Mesendoderm (in vitro differentiated cells): ENCODE data around the gene SSTR5.

Experiments used
- DNase-seq: peaks from one replicate; pipeline ENCODE4 v3.0.0; 2013
- H2AK5ac ChIP-seq: 2 replicates; pipeline ENCODE4 v1.6.1; 2013; ENCODE audit warnings: low read length, inconsistent platforms
- H2BK120ac ChIP-seq: 2 replicates; pipeline ENCODE4 v1.6.1; 2013; ENCODE audit warnings: low read depth, mild to moderate bottlenecking, low read length, moderate library complexity, mixed read lengths
- H2BK15ac ChIP-seq: replicated peaks from 2 replicates; pipeline ENCODE4 v1.6.1; 2013; ENCODE audit warnings: low read depth, mild to moderate bottlenecking, moderate library complexity
- H2BK5ac ChIP-seq: 2 replicates; pipeline ENCODE4 v1.6.1; 2013; ENCODE audit warnings: low read length, inconsistent platforms
- H3K18ac ChIP-seq: 2 replicates; pipeline ENCODE4 v1.6.1; 2013; ENCODE audit warnings: mild to moderate bottlenecking, low read length, mixed read lengths
- H3K23ac ChIP-seq: one replicate; pipeline ENCODE4 v1.6.1; 2013; ENCODE audit warnings: low read length
- H3K27ac ChIP-seq: 2 replicates; pipeline ENCODE4 v1.5.1; 2013; ENCODE audit warnings: low read depth, mild to moderate bottlenecking, inconsistent platforms, low read length, moderate library complexity
- H3K27me3 ChIP-seq: 2 replicates; pipeline ENCODE4 v1.6.1; 2013; ENCODE audit warnings: low read length, control low read depth, mild to moderate bottlenecking, inconsistent platforms; ENCODE audit not compliant: insufficient read depth, poor library complexity
- H3K36me3 ChIP-seq: 2 replicates; pipeline ENCODE4 v1.6.1; 2013; ENCODE audit warnings: low read length, inconsistent platforms; ENCODE audit not compliant: control insufficient read depth, insufficient read depth
- H3K4ac ChIP-seq: one replicate; pipeline ENCODE4 v1.6.1; 2013; ENCODE audit warnings: low read depth, mild to moderate bottlenecking, low read length, moderate library complexity
- H3K4me1 ChIP-seq: 2 replicates; pipeline ENCODE4 v1.6.1; 2013; ENCODE audit warnings: low read depth, low read length, inconsistent platforms; ENCODE audit not compliant: control insufficient read depth
- H3K4me2 ChIP-seq: 2 replicates; pipeline ENCODE4 v1.6.1; 2013; ENCODE audit warnings: low read length
- H3K4me3 ChIP-seq: 2 replicates; pipeline ENCODE4 v1.5.1; 2013; ENCODE audit warnings: mild to moderate bottlenecking, low read length
- H3K56ac ChIP-seq: one replicate; pipeline ENCODE4 v1.6.1; 2013; ENCODE audit warnings: low read length
- H3K79me1 ChIP-seq: 2 replicates; pipeline ENCODE4 v1.6.1; 2013; ENCODE audit warnings: low read length, inconsistent platforms
- H3K79me2 ChIP-seq: 2 replicates; pipeline ENCODE4 v1.6.1; 2013; ENCODE audit warnings: mild to moderate bottlenecking, low read length; ENCODE audit not compliant: control insufficient read depth, insufficient read depth
- H3K9ac ChIP-seq: 2 replicates; pipeline ENCODE4 v1.6.1; 2013; ENCODE audit warnings: low read length, inconsistent platforms
- H4K5ac ChIP-seq: one replicate; pipeline ENCODE4 v1.6.1; 2013; ENCODE audit warnings: low read length
- H4K8ac ChIP-seq: one replicate; pipeline ENCODE4 v1.6.1; 2013; ENCODE audit warnings: low read depth, mild to moderate bottlenecking, control low read depth, low read length, moderate library complexity
- WGBS: extraction: QIAGEN DNeasy Blood & Tissue Kit; methylation state at CpG from one replicate; pipeline ENCODE4 v1.1.7; 2013; ENCODE audit warnings: low lambda C conversion rate, missing lambda C conversion rate; ENCODE audit not compliant: insufficient coverage; ENCODE audit errors: extremely low coverage; 5-methylcytosine and 5-hydroxymethylcytosine counted together

The SSTR5 gene

DNA sequence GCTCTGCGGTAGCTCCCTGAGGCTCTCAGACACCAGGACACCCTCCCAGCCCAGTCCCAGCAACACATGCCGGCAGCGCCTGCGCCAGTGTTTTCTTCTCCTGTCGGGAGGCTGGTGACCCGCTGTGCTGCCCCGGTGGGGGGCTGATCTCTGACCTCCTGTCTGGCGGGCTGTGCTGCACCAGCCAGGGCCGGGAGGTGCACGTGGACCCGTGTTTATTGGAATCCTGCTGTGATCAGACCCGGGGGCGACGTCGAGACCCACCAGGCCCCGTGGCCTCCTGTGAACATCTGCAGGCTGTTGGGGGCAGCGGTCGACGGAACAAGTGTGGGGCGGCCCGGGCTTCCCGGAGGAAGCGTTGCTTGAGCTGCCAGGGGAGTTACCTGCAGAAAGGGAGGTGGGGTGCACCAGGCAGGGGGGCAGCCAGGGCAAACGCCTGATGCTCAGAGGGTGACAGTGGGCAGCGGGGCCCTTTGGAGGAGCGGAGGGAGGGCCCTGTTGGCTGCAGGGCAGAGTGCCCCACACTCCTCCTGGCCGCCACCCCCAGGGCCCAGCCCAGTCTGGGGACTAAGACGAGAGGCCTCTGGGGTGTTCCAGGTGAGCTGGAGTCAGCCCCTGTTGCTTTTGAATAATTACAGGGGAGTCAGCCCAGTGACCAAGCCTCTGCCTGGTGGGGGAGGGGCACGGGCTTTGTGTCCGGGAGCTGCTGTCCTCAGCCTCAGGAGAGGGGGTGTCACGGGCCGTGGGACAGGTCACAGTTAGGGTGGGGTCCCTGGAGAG, 2.3 kb upstream of the SSTR5 start:
- Histone ChIP-seq H3K4me3 (no peak overlapping the region), H2BK120ac (no peak overlapping the region), H4K8ac (no peak overlapping the region), H2BK15ac (no peak overlapping the region), H3K56ac (no peak overlapping the region), H2AK5ac (no peak overlapping the region), H3K36me3 (no peaks in the 10 kb centered on the region), H3K9ac (no peak overlapping the region), H3K79me2 (no peaks in the 10 kb centered on the region), H3K27me3 (no peaks in the 10 kb centered on the region), H3K23ac (no peak overlapping the region), H3K79me1 (no peaks in the 10 kb centered on the region), H4K5ac (no peak overlapping the region), H3K27ac (no peak overlapping the region), H3K4me1 (no peaks in the 10 kb centered on the region), H3K4ac (no peak overlapping the region), H2BK5ac (no peak overlapping the region), H3K4me2 (no peak overlapping the region), H3K18ac (no peak overlapping the region)
- DNase-seq = no peak
- WGBS = no CpG with 5 or more reads among the region's 32 CpGs

DNA sequence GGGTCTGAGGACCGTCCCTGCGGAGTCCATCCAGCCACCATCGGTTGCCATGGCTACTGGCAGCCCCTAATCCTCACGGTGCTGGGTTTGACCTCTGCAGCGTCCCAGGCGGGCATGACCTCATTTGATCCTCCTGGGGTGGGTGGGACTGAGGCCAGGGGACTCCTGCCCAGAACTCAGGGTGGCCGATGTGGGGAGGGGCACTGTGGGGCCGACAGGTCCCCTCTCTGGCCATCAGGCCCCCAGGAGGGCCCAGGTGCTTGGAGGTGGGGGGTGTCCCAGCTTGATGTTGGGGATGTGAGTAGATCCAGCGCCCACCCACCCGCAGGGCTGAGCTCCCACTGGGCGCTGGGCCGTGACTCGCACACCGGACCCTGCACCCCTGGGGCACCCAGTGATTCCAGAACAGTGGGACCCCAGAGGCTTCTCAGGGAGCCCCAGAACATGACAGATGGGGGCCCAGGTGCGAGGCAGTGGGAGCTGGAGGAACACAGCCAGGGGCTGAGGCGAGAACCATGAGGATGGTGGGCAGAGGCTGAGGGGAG, 1.6 kb upstream of the SSTR5 start:
- no peak overlapping the region for H3K9ac ChIP-seq
- H3K4me1 ChIP-seq = no peaks in the 10 kb centered on the region

GRCh38 chr16:1071561-1072225, 854 bp upstream of the SSTR5 start:
- no peak overlapping the region for H3K27ac ChIP-seq
- H3K4me2 ChIP-seq = no peak overlapping the region
- no peak overlapping the region for H2BK120ac ChIP-seq
- H2AK5ac ChIP-seq = no peak overlapping the region
- H3K56ac ChIP-seq = no peak overlapping the region
- DNase-seq = no peak
- no peak overlapping the region for H2BK15ac ChIP-seq
- H3K4ac ChIP-seq = no peak overlapping the region
- no peak overlapping the region for H2BK5ac ChIP-seq
- H3K36me3 ChIP-seq = no peaks in the 10 kb centered on the region
- H3K18ac ChIP-seq = no peak overlapping the region
- H3K79me1 ChIP-seq = no peaks in the 10 kb centered on the region
- no peak overlapping the region for H3K23ac ChIP-seq
- H3K4me1 ChIP-seq = no peaks in the 10 kb centered on the region
- no peak overlapping the region for H3K9ac ChIP-seq
- H4K8ac ChIP-seq = no peak overlapping the region
- no peaks in the 10 kb centered on the region for H3K79me2 ChIP-seq
- no peak overlapping the region for H3K4me3 ChIP-seq
- no peak overlapping the region for H4K5ac ChIP-seq
- no CpG with 5 or more reads among the region's 30 CpGs for WGBS
- no peaks in the 10 kb centered on the region for H3K27me3 ChIP-seq

More for the DNA sequence above, 1.6 kb upstream of the SSTR5 start:
- Histone ChIP-seq H4K5ac (no peak overlapping the region), H3K27me3 (no peaks in the 10 kb centered on the region), H2AK5ac (no peak overlapping the region), H2BK120ac (no peak overlapping the region), H3K4ac (no peak overlapping the region), H3K79me1 (no peaks in the 10 kb centered on the region), H3K4me3 (no peak overlapping the region), H3K56ac (no peak overlapping the region), H3K23ac (no peak overlapping the region), H3K18ac (no peak overlapping the region), H3K36me3 (no peaks in the 10 kb centered on the region), H2BK5ac (no peak overlapping the region), H3K79me2 (no peaks in the 10 kb centered on the region), H3K4me2 (no peak overlapping the region), H4K8ac (no peak overlapping the region), H2BK15ac (no peak overlapping the region), H3K27ac (no peak overlapping the region)
- no CpG with 5 or more reads among the region's 16 CpGs for WGBS
- DNase-seq = no peak

- H2BK5ac ChIP-seq = no peak overlapping the region
- no peak overlapping the region for H2BK120ac ChIP-seq
- WGBS = no CpG with 5 or more reads among the region's 13 CpGs
- no peak overlapping the region for H2AK5ac ChIP-seq
- no peak overlapping the region for H4K8ac ChIP-seq
- H3K9ac ChIP-seq = no peak overlapping the region
- H3K79me2 ChIP-seq = no peaks in the 10 kb centered on the region
- H3K79me1 ChIP-seq = no peaks in the 10 kb centered on the region
- H3K56ac ChIP-seq = no peak overlapping the region
- no peak overlapping the region for H2BK15ac ChIP-seq
- H3K36me3 ChIP-seq = no peaks in the 10 kb centered on the region
- no peak overlapping the region for H3K4me2 ChIP-seq
- no peak overlapping the region for H3K27ac ChIP-seq
- no peak overlapping the region for H3K23ac ChIP-seq
- no peak overlapping the region for H4K5ac ChIP-seq
- no peak overlapping the region for H3K4me3 ChIP-seq
- no peaks in the 10 kb centered on the region for H3K27me3 ChIP-seq
- DNase-seq = no peak
- no peaks in the 10 kb centered on the region for H3K4me1 ChIP-seq
- no peak overlapping the region for H3K18ac ChIP-seq
- H3K4ac ChIP-seq = no peak overlapping the region
Observed at GRCh38 chr16:1073262-1073558, 663 bp downstream of the SSTR5 start.

DNA sequence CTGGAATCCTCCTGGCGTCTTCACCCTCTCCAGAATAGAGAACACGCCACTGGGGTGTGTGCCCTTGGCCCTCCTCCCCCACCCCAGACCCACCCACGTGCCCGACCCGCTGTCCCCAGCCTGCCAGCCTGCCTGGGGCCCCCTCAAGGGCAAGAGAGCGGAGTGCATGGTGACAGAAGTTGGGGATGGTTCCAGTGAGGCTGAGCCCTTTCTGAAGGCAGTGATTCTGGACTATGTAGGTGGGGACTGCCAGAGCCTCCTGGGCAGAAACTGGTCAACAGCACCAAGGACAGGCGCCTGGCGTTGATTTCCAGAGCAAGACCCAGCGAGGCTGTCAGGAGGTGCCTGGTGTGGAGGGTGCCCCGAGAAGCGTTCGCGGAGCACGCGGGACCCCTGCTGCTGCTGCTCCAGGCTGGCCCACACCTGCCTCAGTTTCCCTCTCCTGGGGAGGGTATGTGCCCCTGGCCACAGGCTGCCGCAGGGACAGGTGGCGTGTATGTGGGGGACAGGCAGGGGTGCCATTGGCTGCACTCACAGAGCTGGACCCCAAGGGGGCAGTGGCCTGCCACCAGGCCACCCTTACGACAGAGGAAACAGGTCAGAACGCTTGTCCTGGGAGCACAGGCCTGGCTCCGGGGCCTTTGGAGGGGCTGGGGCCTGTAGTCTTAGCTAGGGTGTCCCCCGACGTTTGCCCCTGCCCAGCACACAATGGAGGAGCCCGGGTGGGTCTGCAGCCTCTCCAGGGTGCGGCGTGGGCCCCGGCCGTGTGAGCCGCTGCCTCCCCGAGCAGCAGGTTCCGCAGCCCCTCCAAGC, 1.2 kb downstream of the SSTR5 start:
- H4K8ac ChIP-seq = no peak overlapping the region
- no peak overlapping the region for H4K5ac ChIP-seq
- H3K27me3 ChIP-seq = no peaks in the 10 kb centered on the region
- peak; percentile 37 for DNase-seq
- H3K36me3 ChIP-seq = no peaks in the 10 kb centered on the region
- no peak overlapping the region for H3K56ac ChIP-seq
- H3K27ac ChIP-seq = no peak overlapping the region
- no peaks in the 10 kb centered on the region for H3K4me1 ChIP-seq
- no peaks in the 10 kb centered on the region for H3K79me1 ChIP-seq
- no peak overlapping the region for H2BK15ac ChIP-seq
- no peaks in the 10 kb centered on the region for H3K79me2 ChIP-seq
- no peak overlapping the region for H3K4me3 ChIP-seq
- no CpG with 5 or more reads among the region's 30 CpGs for WGBS
- no peak overlapping the region for H2BK120ac ChIP-seq
- H3K18ac ChIP-seq = no peak overlapping the region
- H2AK5ac ChIP-seq = no peak overlapping the region
- H2BK5ac ChIP-seq = no peak overlapping the region
- no peak overlapping the region for H3K4me2 ChIP-seq
- no peak overlapping the region for H3K9ac ChIP-seq
- H3K23ac ChIP-seq = no peak overlapping the region
- H3K4ac ChIP-seq = no peak overlapping the region
